Muscle layer of duodenum (tissue), 2 donors: Measurements from ENCODE around the gene IRF7.

Source experiments
- H3K27ac ChIP-seq: one replicate; pipeline ENCODE4 v1.7.0; 2013; ENCODE audit warnings: mild to moderate bottlenecking, low read length
- H3K27me3 ChIP-seq: one replicate; pipeline ENCODE4 v1.7.0; 2013; ENCODE audit warnings: low read depth, mild to moderate bottlenecking, control low read depth, low read length
- H3K36me3 ChIP-seq, 2 donors: one replicate each; pipeline ENCODE4 v1.7.0; 2013; ENCODE audit warnings: low read length in 2 of 2, control low read depth in 1 of 2, mild to moderate bottlenecking in 1 of 2; ENCODE audit not compliant: insufficient read depth in 2 of 2, control insufficient read depth in 1 of 2
- H3K4me1 ChIP-seq, 2 donors: one replicate each; pipeline ENCODE4 v1.7.0; 2013; ENCODE audit warnings: low read length in 2 of 2, mild to moderate bottlenecking in 2 of 2, control low read depth in 1 of 2, moderate library complexity in 1 of 2; ENCODE audit not compliant: insufficient read depth in 2 of 2, control insufficient read depth in 1 of 2
- H3K4me3 ChIP-seq, 2 donors: one replicate each; pipeline ENCODE4 v1.7.0; 2013; ENCODE audit warnings: low read length in 2 of 2, low read depth in 1 of 2, mild to moderate bottlenecking in 1 of 2
- H3K9me3 ChIP-seq, 2 donors: one replicate each; pipeline ENCODE4 v1.7.0; 2013; ENCODE audit warnings: low read length in 2 of 2, control low read depth in 1 of 2, mild to moderate bottlenecking in 1 of 2; ENCODE audit not compliant: control insufficient read depth in 1 of 2
- donor health status: healthy.

IRF7 gene

DNA sequence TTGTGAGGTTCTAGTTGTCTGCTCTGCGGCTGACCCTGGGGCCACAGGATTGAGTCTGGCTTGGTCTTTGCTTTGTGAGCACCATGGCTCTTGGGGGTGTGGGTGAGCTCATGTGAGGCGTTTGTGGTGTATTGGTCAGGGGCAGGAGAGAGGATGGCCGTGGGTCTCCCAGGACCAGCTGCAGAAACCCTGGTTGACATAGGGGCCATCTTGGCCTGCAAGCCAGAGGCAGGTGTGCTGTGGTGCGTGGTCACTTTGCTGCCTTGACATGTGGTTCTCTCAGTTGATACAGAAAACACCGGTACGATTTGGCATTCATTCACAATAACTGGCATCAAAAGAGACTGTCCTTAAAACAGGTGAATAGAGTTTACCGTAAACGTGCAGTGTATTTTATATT, 28.2 kb downstream of the IRF7 start:
- no peaks in the 10 kb centered on the region for H3K4me1 ChIP-seq
- peaks cover 43 to 73% of the 10 kb centered on the region in 2 donors for H3K36me3 ChIP-seq
- H3K27me3 ChIP-seq, result no peaks in the 10 kb centered on the region
- H3K27ac ChIP-seq, result no peak overlapping the region
- no peaks in the 10 kb centered on the region for H3K9me3 ChIP-seq
- no peak overlapping the region for H3K4me3 ChIP-seq

DNA sequence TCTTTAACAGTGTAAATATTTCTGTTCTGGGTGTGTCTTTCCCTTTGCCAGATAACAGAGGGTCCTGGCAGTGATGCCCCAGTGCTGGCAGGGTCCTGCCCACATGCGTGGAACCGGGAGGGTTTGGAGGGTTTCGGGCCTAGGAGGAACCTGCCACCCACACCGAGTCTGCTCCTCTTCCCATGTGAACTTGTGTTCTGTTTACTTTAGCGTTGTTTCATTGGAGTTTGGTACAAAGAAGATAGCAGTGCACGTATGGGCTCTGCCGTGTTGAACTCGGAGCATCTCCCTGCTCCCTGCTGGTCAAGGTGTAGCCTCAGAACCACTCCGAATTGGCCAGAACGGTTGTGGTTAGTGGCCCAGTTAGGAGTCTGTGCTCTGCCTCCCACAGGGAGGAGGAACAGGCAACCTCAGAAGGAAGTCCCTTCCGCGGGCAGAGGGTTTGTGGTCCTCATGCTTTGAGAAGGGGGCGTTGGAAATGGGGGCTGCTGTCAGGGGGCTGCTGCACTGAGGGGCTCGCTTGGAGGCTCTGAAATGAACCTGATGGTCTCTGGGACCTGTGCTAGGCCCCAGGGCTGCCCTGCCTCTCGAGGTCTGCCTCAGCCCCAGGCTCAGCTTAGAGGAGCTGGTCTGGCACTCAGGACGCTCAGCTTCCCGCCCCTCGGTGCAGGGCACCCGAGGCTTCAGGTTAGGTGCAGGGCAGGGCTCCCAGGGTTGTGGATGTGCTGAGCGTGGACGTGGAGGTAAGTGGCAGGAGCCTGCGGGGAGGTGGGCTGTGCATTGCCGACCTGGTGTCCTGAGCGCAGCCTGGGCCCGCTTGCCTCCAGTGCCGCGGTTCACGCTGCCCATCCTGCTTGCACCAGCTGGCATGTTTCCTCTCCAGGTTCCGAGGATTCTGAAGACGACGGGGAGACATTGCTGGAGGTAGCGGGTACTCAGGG, 29.1 kb downstream of the IRF7 start:
- no peaks in the 10 kb centered on the region for H3K27me3 ChIP-seq
- peaks cover 42 to 74% of the 10 kb centered on the region in 2 donors for H3K36me3 ChIP-seq
- H3K9me3 ChIP-seq, result no peaks in the 10 kb centered on the region
- no peak overlapping the region for H3K27ac ChIP-seq
- no peak overlapping the region for H3K4me3 ChIP-seq
- no peaks in the 10 kb centered on the region for H3K4me1 ChIP-seq

DNA sequence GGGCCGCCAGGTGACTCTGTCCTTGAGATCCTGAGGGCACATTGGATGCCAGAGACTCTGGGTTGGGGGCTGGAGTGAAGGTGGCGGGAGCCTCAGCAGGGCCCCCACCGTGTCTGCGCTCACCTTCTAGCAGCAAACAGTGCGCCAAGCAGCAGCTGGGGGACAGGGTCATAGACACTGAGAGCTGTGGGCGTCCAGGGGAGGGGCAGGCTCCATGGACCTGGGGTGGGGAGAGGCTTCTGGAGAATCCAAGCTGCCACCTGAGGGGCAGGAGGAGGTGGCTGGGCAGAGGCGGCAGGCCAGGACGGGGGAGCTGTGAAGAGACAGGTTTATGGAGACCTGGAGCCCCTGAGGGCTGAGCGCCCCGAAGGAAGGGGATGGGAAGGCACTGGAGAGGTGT, 31.5 kb downstream of the IRF7 start:
- peaks cover 25 to 52% of the 10 kb centered on the region in 2 donors for H3K36me3 ChIP-seq
- no peaks in the 10 kb centered on the region for H3K9me3 ChIP-seq
- H3K27me3 ChIP-seq, result no peaks in the 10 kb centered on the region
- no peak overlapping the region for H3K4me3 ChIP-seq
- peaks cover 11 to 12% of the 10 kb centered on the region in 2 donors for H3K4me1 ChIP-seq
- no peak overlapping the region for H3K27ac ChIP-seq

DNA sequence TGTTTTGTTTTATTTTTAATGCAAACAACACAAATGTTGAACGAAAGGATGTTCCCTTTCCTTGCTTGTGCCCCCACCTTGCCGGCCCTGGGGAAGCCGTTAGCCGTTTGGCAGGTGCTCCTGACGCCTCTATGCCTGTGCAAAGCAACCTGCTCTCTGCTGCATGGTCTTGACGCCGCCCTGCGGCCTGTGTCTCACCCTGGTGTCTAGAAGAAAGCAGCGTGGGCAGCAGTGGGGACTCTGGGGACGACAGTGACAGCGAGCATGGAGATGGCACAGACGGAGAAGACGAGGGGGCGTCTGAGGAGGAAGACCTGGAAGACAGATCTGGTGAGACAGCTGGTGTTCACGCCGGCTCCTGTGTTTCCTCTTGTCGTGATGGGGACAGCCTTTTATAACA, 34.0 kb downstream of the IRF7 start:
- no peaks in the 10 kb centered on the region for H3K27me3 ChIP-seq
- no peak overlapping the region for H3K27ac ChIP-seq
- H3K4me1 ChIP-seq, result peaks cover 23 to 35% of the 10 kb centered on the region in 2 donors
- peaks cover 11 to 30% of the 10 kb centered on the region in 2 donors for H3K36me3 ChIP-seq
- no peak overlapping the region for H3K4me3 ChIP-seq
- H3K9me3 ChIP-seq, result no peaks in the 10 kb centered on the region

GRCh38 chr11:581342-581741, 34.4 kb downstream of the IRF7 start:
- H3K4me3 ChIP-seq, result no peak overlapping the region
- H3K36me3 ChIP-seq, result peaks cover 8 to 26% of the 10 kb centered on the region in 2 donors
- H3K4me1 ChIP-seq, result peaks cover 23 to 35% of the 10 kb centered on the region in 2 donors
- H3K27ac ChIP-seq, result no peak overlapping the region
- H3K9me3 ChIP-seq, result no peaks in the 10 kb centered on the region
- no peaks in the 10 kb centered on the region for H3K27me3 ChIP-seq

- H3K9me3 ChIP-seq, result no peaks in the 10 kb centered on the region
- peaks cover 6 to 24% of the 10 kb centered on the region in 2 donors for H3K36me3 ChIP-seq
- peaks cover 23 to 41% of the 10 kb centered on the region in 2 donors for H3K4me1 ChIP-seq
Observed at GRCh38 chr11:579830-580601, 35.7 kb downstream of the IRF7 start.

DNA sequence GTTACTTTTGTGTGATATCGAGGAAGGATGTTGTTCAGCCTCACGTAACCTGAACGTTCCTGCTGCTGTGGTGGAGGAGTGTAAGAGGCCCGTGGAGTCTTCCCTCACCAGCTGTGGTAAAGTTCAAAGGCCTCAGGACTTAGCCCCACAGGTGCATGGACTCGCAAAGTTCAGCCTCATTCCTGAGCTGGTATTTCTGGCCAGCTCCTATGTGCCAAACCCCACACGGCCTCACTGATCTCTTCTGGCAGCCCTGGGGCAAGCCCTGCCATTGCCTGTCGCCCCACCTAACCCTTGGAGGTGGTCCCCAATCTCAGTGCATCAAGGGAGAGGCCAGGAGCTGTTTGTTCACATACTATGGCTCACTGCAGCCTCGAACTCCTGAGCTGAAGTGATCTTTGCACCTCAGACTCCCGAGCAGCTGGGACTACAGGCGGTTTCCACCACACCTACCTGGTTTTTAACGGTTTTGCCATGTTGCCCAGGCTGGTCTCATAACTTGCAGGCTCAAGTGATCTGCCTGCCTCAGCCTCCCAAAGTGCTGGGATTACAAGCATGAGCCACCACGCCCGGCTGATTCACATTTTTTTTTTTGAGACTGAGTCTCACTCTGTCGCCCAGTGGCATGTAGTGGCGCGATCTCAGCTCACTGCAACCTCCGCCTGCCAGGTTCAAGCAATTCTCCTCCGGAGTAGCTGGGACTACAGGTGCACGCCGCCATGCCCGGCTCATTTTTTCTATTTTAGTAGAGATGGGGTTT, 37.3 kb downstream of the IRF7 start:
- H3K4me3 ChIP-seq, result peak overlapping the region; percentile 85 to 93
- no peaks in the 10 kb centered on the region for H3K27me3 ChIP-seq
- no peaks in the 10 kb centered on the region for H3K9me3 ChIP-seq
- H3K27ac ChIP-seq, result no peak overlapping the region
- H3K36me3 ChIP-seq, result peaks cover 6 to 12% of the 10 kb centered on the region in 2 donors
- H3K4me1 ChIP-seq, result peaks cover 23 to 50% of the 10 kb centered on the region in 2 donors

More at GRCh38 chr11:579830-580601, 35.7 kb downstream of the IRF7 start:
- H3K27ac ChIP-seq, result no peak overlapping the region
- no peaks in the 10 kb centered on the region for H3K27me3 ChIP-seq
- H3K4me3 ChIP-seq, result no peak overlapping the region

GRCh38 chr11:577611-577894, 38.2 kb downstream of the IRF7 start:
- Histone ChIP-seq H3K27me3 (no peaks in the 10 kb centered on the region), H3K36me3 (peaks cover 6 to 8% of the 10 kb centered on the region in 2 donors), H3K9me3 (no peaks in the 10 kb centered on the region), H3K27ac (peak overlapping the region; percentile 16), H3K4me1 (peaks cover 23 to 55% of the 10 kb centered on the region in 2 donors), H3K4me3 (peak overlapping the region; percentile 85 to 93)

GRCh38 chr11:576811-577610, 38.7 kb downstream of the IRF7 start:
- H3K27me3 ChIP-seq, result no peaks in the 10 kb centered on the region
- no peaks in the 10 kb centered on the region for H3K9me3 ChIP-seq
- H3K27ac ChIP-seq, result peak overlapping the region; percentile 64
- peaks cover 5 to 6% of the 10 kb centered on the region in 2 donors for H3K36me3 ChIP-seq
- H3K4me3 ChIP-seq, result peak overlapping the region; percentile 85 to 93
- peaks cover 23 to 55% of the 10 kb centered on the region in 2 donors for H3K4me1 ChIP-seq

- no peaks in the 10 kb centered on the region for H3K27me3 ChIP-seq
- peaks cover 23 to 55% of the 10 kb centered on the region in 2 donors for H3K4me1 ChIP-seq
- H3K9me3 ChIP-seq, result no peaks in the 10 kb centered on the region
- H3K4me3 ChIP-seq, result peak within 1 kb of the TSS; percentile 85 to 93
- peak within 1 kb of the TSS; percentile 84 for H3K27ac ChIP-seq
- H3K36me3 ChIP-seq, result no peaks in the 10 kb centered on the region
Observed at GRCh38 chr11:575996-576768, 39.6 kb downstream of the IRF7 start, which contains the start of gene PHRF1. Gene PHRF1 (plus strand): TSS chr11:576470. CDS start chr11:581513, 5,043 bp downstream.
